C1 segment of cervical spinal cord (tissue), 14 donors: ENCODE data around the gene STK35.

Source experiments
- DNase-seq, 14 donors: peaks; one replicate each; lab custom pipeline; 2025; lab: John Stamatoyannopoulos, UW

Gene STK35

GRCh38 chr20:2101057-2101864 lies at the start of gene STK35:
STK35 (plus strand) TSS chr20:2101827; CDS start chr20:2101882, 55 bp downstream.
- DNase-seq, result no peak

- no peak for DNase-seq
Observed at GRCh38 chr20:2051946-2052345, 49.7 kb upstream of the STK35 start.

- no peak for DNase-seq
Observed at GRCh38 chr20:2052741-2053140, 48.9 kb upstream of the STK35 start.

GRCh38 chr20:2053615-2054014 lies 48.0 kb upstream of the STK35 start:
- no peak for DNase-seq

GRCh38 chr20:2054911-2055310 lies 46.7 kb upstream of the STK35 start:
- no peak for DNase-seq

- no peak for DNase-seq
Observed at GRCh38 chr20:2059411-2059810, 42.2 kb upstream of the STK35 start.

- no peak for DNase-seq
Observed at GRCh38 chr20:2065099-2065498, 36.5 kb upstream of the STK35 start.

- DNase-seq, result no peak
Observed at GRCh38 chr20:2066461-2067122, 35.0 kb upstream of the STK35 start.

- DNase-seq, result no peak
Observed at GRCh38 chr20:2080532-2081224, 20.9 kb upstream of the STK35 start.

GRCh38 chr20:2084703-2085102 lies 16.9 kb upstream of the STK35 start:
- DNase-seq, result no peak

GRCh38 chr20:2086177-2086979 lies 15.2 kb upstream of the STK35 start:
- DNase-seq, result no peak

- DNase-seq, result no peak
Observed at GRCh38 chr20:2086980-2087377, 14.6 kb upstream of the STK35 start.

GRCh38 chr20:2088891-2089290 lies 12.7 kb upstream of the STK35 start:
- no peak for DNase-seq

- DNase-seq, result no peak
Observed at GRCh38 chr20:2089447-2089846, 12.2 kb upstream of the STK35 start.

- DNase-seq, result no peak
Observed at GRCh38 chr20:2093159-2093781, 8.4 kb upstream of the STK35 start.

GRCh38 chr20:2093883-2094282 lies 7.7 kb upstream of the STK35 start:
- DNase-seq, result no peak

GRCh38 chr20:2101865-2102584 lies 398 bp downstream of the STK35 start:
- DNase-seq, result peak; percentile 82 to 99 (median 94)

- DNase-seq, result peak; percentile 80 to 99 (median 94)
Observed at GRCh38 chr20:2102585-2103460, 1.2 kb downstream of the STK35 start.

- peak in 1 of 14 donors; percentile 17 for DNase-seq
Observed at GRCh38 chr20:2103461-2104153, 2.0 kb downstream of the STK35 start.
